ENCODE results near the gene IQGAP2.

IQGAP2 gene

DNA sequence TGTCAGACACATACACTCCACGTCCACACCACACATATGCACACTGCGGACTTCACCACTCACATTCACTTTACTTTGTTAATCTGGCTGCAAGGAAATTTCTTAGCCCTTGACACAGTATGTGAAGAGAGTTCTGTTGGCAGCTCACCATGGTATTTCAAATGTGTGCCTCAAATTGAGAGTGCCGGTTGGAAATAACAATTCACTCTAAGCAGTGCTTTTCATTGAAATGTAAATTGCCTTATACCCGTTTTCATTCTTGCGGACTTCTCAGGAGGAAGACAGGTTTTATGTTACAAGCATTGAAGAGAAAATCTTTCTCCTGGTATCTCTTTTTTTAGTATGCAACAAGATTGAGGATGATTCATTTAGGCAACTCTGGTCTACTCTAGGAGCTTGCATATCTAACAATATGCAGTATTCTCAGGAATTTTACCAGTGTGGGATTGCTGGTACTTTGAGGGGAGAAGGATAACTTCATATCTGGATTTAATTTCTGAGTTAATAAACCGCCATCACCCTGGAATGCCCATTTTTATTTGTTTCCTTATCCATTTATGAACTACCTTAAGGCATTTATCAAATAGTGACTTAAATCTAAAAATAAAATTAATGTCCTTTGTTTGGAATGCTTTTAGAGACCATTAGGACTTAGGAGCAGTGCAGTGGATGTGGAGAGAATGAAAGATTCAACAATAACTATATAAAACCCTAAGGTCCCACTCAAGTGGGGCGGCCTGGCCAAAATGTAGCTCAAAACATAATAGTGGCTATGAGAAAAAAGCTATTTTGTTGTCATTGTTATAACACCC is 87.0 kb downstream of the IQGAP2 start:
- H3K4me3 ChIP-seq (ENCODE audit: low read depth, low read length), result no peak overlapping the region

DNA sequence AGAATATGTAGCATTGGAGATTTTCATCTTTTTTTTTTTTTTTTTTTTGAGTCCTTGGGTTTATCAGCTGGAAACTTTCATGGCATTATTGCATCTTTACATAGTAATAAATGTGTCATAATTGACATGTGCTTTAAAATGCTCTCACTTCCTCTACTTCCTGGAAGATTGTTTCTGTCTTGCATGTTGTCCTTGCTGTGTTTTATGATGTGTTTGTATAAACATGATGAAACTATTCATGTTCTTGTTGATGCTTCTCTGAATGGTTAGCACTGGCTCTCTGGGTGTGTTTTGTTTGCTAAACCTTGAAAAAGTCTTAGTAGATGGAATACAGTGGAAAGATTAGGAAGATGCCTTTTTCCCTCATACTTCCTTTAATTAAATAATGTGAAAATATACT is 87.9 kb downstream of the IQGAP2 start:
- TF ChIP-seq, protein P1, sequence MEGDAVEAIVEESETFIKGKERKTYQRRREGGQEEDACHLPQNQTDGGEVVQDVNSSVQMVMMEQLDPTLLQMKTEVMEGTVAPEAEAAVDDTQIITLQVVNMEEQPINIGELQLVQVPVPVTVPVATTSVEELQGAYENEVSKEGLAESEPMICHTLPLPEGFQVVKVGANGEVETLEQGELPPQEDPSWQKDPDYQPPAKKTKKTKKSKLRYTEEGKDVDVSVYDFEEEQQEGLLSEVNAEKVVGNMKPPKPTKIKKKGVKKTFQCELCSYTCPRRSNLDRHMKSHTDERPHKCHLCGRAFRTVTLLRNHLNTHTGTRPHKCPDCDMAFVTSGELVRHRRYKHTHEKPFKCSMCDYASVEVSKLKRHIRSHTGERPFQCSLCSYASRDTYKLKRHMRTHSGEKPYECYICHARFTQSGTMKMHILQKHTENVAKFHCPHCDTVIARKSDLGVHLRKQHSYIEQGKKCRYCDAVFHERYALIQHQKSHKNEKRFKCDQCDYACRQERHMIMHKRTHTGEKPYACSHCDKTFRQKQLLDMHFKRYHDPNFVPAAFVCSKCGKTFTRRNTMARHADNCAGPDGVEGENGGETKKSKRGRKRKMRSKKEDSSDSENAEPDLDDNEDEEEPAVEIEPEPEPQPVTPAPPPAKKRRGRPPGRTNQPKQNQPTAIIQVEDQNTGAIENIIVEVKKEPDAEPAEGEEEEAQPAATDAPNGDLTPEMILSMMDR (IDR thresholded peaks at IDR 0.05; ENCODE audit: borderline replicate concordance, insufficient read depth, low read depth, low read length), result no peak
- no peak overlapping the region for H3K4me3 ChIP-seq (ENCODE audit: low read depth, low read length)

More for the DNA sequence above, 87.0 kb downstream of the IQGAP2 start:
- TF ChIP-seq, protein P1 (IDR thresholded peaks at IDR 0.05; ENCODE audit: borderline replicate concordance, insufficient read depth, low read depth, low read length), result no peak

DNA sequence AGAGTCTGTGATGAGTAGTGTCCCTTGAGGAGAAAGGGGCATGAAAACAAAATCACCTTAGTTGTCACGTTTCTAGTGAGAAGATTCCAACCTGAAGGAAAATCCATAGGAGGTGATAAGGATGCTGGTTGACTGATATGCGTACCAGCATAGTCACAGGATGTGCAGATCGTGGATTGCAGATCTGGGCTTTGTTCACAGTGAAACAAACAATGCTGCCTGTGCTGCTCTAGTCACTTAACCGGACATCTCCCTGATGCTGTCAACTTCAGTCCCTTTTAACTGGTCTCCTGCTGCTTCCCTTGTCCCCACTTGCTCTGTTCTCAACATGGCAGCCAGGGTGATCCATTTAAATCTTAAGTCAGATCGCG is 89.7 kb downstream of the IQGAP2 start:
- TF ChIP-seq, protein P1 (IDR thresholded peaks at IDR 0.05; ENCODE audit: borderline replicate concordance, insufficient read depth, low read depth, low read length), result no peak
- H3K4me3 ChIP-seq (ENCODE audit: low read depth, low read length), result no peak overlapping the region

- H3K4me3 ChIP-seq (ENCODE audit: low read depth, low read length), result no peak overlapping the region
- TF ChIP-seq, protein P1 (IDR thresholded peaks at IDR 0.05; ENCODE audit: borderline replicate concordance, insufficient read depth, low read depth, low read length), result no peak
These were observed 90.2 kb downstream of the IQGAP2 start for GRCh38 chr5:76493190-76493837.

GRCh38 chr5:76494201-76494600 is 91.1 kb downstream of the IQGAP2 start:
- H3K4me3 ChIP-seq (ENCODE audit: low read depth, low read length), result no peak overlapping the region
- TF ChIP-seq, protein P1 (IDR thresholded peaks at IDR 0.05; ENCODE audit: borderline replicate concordance, insufficient read depth, low read depth, low read length), result no peak

DNA sequence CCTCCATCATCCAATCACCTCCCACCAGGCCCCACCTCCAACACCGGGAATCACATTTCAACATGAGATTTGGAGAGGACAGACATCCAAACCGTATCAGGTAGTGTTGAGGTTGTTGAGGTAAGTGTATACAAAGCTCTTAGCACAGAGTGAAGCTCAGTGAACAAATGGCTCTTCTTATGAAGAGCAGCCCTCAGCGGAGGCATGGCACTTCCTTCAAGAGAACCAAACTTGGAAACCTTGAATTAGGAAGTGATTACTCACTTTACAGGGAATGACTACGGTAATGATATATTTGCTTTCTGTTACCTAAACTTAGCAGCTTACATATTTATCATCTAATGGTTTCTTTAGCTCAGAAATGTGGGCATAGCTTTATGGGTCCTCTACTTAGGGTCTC is 92.8 kb downstream of the IQGAP2 start:
- H3K4me3 ChIP-seq (ENCODE audit: low read depth, low read length), result no peak overlapping the region
- TF ChIP-seq, protein P1 (IDR thresholded peaks at IDR 0.05; ENCODE audit: borderline replicate concordance, insufficient read depth, low read depth, low read length), result no peak

DNA sequence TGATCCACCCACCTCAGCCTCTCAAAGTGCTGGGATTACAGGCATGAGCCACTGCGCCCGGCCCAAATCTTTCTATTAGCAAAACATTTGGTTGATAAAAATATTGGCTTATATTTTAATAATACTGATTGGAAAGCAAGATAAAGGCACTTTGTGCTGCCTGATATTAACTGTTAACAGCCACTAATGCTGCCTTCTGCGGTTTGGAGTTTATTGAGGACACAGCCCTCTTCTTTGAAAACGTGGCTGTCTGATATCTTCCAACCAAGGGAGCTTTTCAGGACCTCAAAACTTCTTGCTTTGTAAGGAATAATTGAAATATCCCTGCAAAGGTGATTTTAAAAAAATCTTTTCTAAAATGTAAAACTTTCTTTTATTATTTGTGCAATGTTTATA is 94.0 kb downstream of the IQGAP2 start:
- H3K4me3 ChIP-seq (ENCODE audit: low read depth, low read length), result no peak overlapping the region
- TF ChIP-seq, protein P1 (IDR thresholded peaks at IDR 0.05; ENCODE audit: borderline replicate concordance, insufficient read depth, low read depth, low read length), result no peak

All from GM12875 (cell line).